GM12878 (cell line): ENCODE results near the gene LXN. TPM values are rescaled to one million over a fixed set of nuclear protein-coding genes. Genes with fewer than 3 reads are reported as not detected.

ENCODE experiments used
- ATAC-seq: fragments of 200-7000 bp; cut with Tn5 transposase; 3 replicates; pipeline ENCODE4 v1.9.1; 2020; ENCODE audit warnings: mild to moderate bottlenecking, moderate library complexity
- BruUV-seq: library from RNA; stranded (reverse); fragments of 400-500 nt; replicated peaks from 2 replicates; lab custom pipeline; 2021; lab: Mats Ljungman, UMichigan
- CTCF ChIA-PET: fragments of 300-600 bp; sonication (Branson Sonifier 250); formaldehyde crosslinking; extraction: SDS; loops from one replicate; lab custom pipeline; 2021; ENCODE audit warnings: inconsistent platforms; lab: Yijun Ruan, JAX
- POLR2A ChIA-PET: fragments of 350-600 bp; formaldehyde crosslinking; extraction: SDS; loops from one replicate; lab custom pipeline; 2021; ENCODE audit warnings: inconsistent platforms; lab: Charles Lee
- RAD21 ChIA-PET: fragments of 300-600 bp; sonication (Branson Sonifier 250); formaldehyde crosslinking; loops from one replicate; lab custom pipeline; 2023; ENCODE audit warnings: antibody characterized with exemption; ENCODE audit not compliant: unreplicated experiment; lab: Charles Lee
- SMC1A ChIA-PET: fragments of 300-600 bp; sonication (Branson Sonifier 250); formaldehyde crosslinking; loops from one replicate; lab custom pipeline; 2023; ENCODE audit not compliant: unreplicated experiment, uncharacterized antibody; lab: Charles Lee
- DNase-seq: peaks from one replicate; pipeline ENCODE4 v3.0.0-alpha.2; 2011; ENCODE audit warnings: low read depth, low spot score
- FAIRE-seq: peaks from 3 replicates; lab custom pipeline; 2011; peaks lifted over from hg19 to GRCh38; lab: Jason Lieb, UNC
- H2AFZ ChIP-seq: 2 replicates; pipeline ENCODE4 v1.6.0; 2011; ENCODE audit warnings: low read depth, low read length, control low read depth; ENCODE audit not compliant: control insufficient read depth
- H3K27ac ChIP-seq: 2 replicates; pipeline ENCODE4 v1.5.1; 2011; ENCODE audit warnings: control low read depth; ENCODE audit not compliant: control insufficient read depth, insufficient read depth
- H3K27me3 ChIP-seq, 2 experiments: replicated peaks in 1 of 2; 2 replicates each; pipeline versions ENCODE4 v1.6.0 to v1.6.1; 2011; ENCODE audit warnings: low read length in 1 of 2; ENCODE audit not compliant: control insufficient read depth in 2 of 2, insufficient read depth in 2 of 2
- H3K36me3 ChIP-seq, 2 experiments: 2 replicates each; pipeline ENCODE4 v1.5.1; 2011; ENCODE audit warnings: low read length in 1 of 2; ENCODE audit not compliant: control insufficient read depth in 2 of 2, insufficient read depth in 2 of 2
- H3K4me1 ChIP-seq: 2 replicates; pipeline ENCODE4 v1.6.1; 2011; ENCODE audit warnings: mild to moderate bottlenecking, low read length, moderate library complexity, mixed read lengths; ENCODE audit not compliant: control insufficient read depth, insufficient read depth
- H3K4me2 ChIP-seq: 2 replicates; pipeline ENCODE4 v1.6.0; 2011; ENCODE audit warnings: control low read depth; ENCODE audit not compliant: control insufficient read depth, insufficient read depth
- H3K4me3 ChIP-seq: fragments of 200-600 bp; sonication (generic); 2 replicates; pipeline ENCODE4 v1.5.1; 2016
- H3K79me2 ChIP-seq: 2 replicates; pipeline ENCODE4 v1.6.0; 2011; ENCODE audit warnings: low read length; ENCODE audit not compliant: control insufficient read depth, insufficient read depth
- H3K9ac ChIP-seq: 2 replicates; pipeline ENCODE4 v1.8.0; 2011; ENCODE audit warnings: low read length, control low read depth, mixed read lengths; ENCODE audit not compliant: control insufficient read depth, insufficient read depth
- H3K9me3 ChIP-seq: replicated peaks from 3 replicates; pipeline ENCODE4 v1.5.1; 2011; ENCODE audit warnings: mild to moderate bottlenecking, low read length; ENCODE audit not compliant: control insufficient read depth, insufficient read depth
- H4K20me1 ChIP-seq: 2 replicates; pipeline ENCODE4 v1.6.0; 2011; ENCODE audit not compliant: control insufficient read depth, insufficient read depth
- BACH1 ChIP-seq: fragments of 450-650 bp; IDR thresholded peaks from 2 replicates; pipeline ENCODE4 v1.6.1; 2017; ENCODE audit warnings: mild to moderate bottlenecking, borderline replicate concordance
- CBX3 ChIP-seq: fragments of 200-600 bp; sonication (generic); IDR thresholded peaks from 2 replicates; pipeline ENCODE4 v1.6.1; 2016; ENCODE audit warnings: low read depth, borderline replicate concordance
- HCFC1 ChIP-seq: fragments of 150-350 bp; IDR thresholded peaks from 2 replicates; pipeline ENCODE4 v1.6.1; 2014; ENCODE audit warnings: low read length
- NFXL1 ChIP-seq: fragments of 450-650 bp; IDR thresholded peaks from 2 replicates; pipeline ENCODE4 v1.6.1; 2017; ENCODE audit warnings: antibody characterized with exemption, mild to moderate bottlenecking, borderline replicate concordance
- NFYB ChIP-seq: IDR thresholded peaks from 2 replicates; pipeline ENCODE4 v1.6.1; 2011; ENCODE audit warnings: low read depth, mild to moderate bottlenecking, low read length, improper control_type of control experiment, moderate library complexity; ENCODE audit not compliant: insufficient read depth
- NR2C2 ChIP-seq: IDR thresholded peaks from 2 replicates; pipeline ENCODE4 v1.6.1; 2011; ENCODE audit warnings: borderline replicate concordance, low read depth; ENCODE audit not compliant: control insufficient read depth, insufficient read length
- PML ChIP-seq: IDR thresholded peaks from 2 replicates; pipeline ENCODE4 v1.6.1; 2012; ENCODE audit warnings: low read length, inconsistent platforms
- RAD51 ChIP-seq: fragments of 450-650 bp; IDR thresholded peaks from 2 replicates; pipeline ENCODE4 v1.6.1; 2016; ENCODE audit warnings: moderate library complexity, mild to moderate bottlenecking, inconsistent platforms
- REST ChIP-seq: IDR thresholded peaks from 2 replicates; pipeline ENCODE4 v1.6.1; 2012; ENCODE audit warnings: mild to moderate bottlenecking, low read depth, low read length
- RUNX3 ChIP-seq: IDR thresholded peaks from 2 replicates; pipeline ENCODE4 v1.6.1; 2012; ENCODE audit warnings: low read length, inconsistent platforms
- ZBTB40 ChIP-seq: fragments of 450-650 bp; IDR thresholded peaks from 2 replicates; pipeline ENCODE4 v1.6.1; 2016; ENCODE audit warnings: mild to moderate bottlenecking, moderate library complexity, borderline replicate concordance
- ZNF217 ChIP-seq: fragments of 450-650 bp; IDR thresholded peaks from 2 replicates; pipeline ENCODE4 v1.6.1; 2017; ENCODE audit warnings: antibody characterized with exemption, mild to moderate bottlenecking
- WGBS: methylation state at CpG from one replicate; pipeline ENCODE4 v1.1.6; 2016; ENCODE audit warnings: low lambda C conversion rate; ENCODE audit not compliant: insufficient replicate concordance, insufficient coverage; ENCODE audit errors: missing lambda C conversion rate; 5-methylcytosine and 5-hydroxymethylcytosine counted together
- in situ Hi-C: fragments of 300-500 bp; cut with MboI; formaldehyde crosslinking; loops from 9 replicates; pipeline ENCODE4 v1.14.3; 2018; ENCODE audit warnings: mixed read lengths
- intact Hi-C: fragments of 100-400 bp; cut with micrococcal nuclease; formaldehyde crosslinking; loops from one replicate; pipeline ENCODE4 v1.14.2; 2022; ENCODE audit not compliant: unreplicated experiment
- polyA plus RNA-seq, 11 experiments: library from polyadenylated mRNA; depleted of rRNA in 4 of 11; unstranded in 6 of 11; stranded (reverse) in 5 of 11; fragments of >200 nt; fragmentation: Nextera tagmentation in 4 of 11; fragmentation: Illumina TruSeq in 1 of 11; extraction: Ambion mirVana in 4 of 11; extraction: Trizol in 1 of 11; gene quantifications; 1 replicate in 1 of 11; 2 replicates in 10 of 11; pipeline versions ENCODE4 v1.2.1 to v1.2.3, GENCODE V29; 2011 to 2016; ENCODE audit warnings: inconsistent platforms in 2 of 11, missing spikeins in 2 of 11, low read depth in 1 of 11
- total RNA-seq, 4 experiments: library from RNA; depleted of rRNA in 3 of 4; stranded (reverse); fragments of >200 nt in 3 of 4; fragmentation: Illumina TruSeq in 1 of 4; extraction: Trizol in 1 of 4; gene quantifications; 2 replicates each; pipeline versions ENCODE4 v1.2.1 to v1.2.3, GENCODE V29; 2013 to 2021
- TF ChIP-seq, protein P1 (sequence below): fragments of 450-650 bp; IDR thresholded peaks from 2 replicates; pipeline ENCODE4 v1.6.1; 2017; ENCODE audit warnings: mild to moderate bottlenecking, moderate library complexity

The LXN gene
- total and polyA plus RNA-seq, 10 of the 15 experiments (the other 5 are each of a cell fraction or from before 2014, with no cell fraction given), result 10.7 to 45.0 (median 20.4) TPM

DNA sequence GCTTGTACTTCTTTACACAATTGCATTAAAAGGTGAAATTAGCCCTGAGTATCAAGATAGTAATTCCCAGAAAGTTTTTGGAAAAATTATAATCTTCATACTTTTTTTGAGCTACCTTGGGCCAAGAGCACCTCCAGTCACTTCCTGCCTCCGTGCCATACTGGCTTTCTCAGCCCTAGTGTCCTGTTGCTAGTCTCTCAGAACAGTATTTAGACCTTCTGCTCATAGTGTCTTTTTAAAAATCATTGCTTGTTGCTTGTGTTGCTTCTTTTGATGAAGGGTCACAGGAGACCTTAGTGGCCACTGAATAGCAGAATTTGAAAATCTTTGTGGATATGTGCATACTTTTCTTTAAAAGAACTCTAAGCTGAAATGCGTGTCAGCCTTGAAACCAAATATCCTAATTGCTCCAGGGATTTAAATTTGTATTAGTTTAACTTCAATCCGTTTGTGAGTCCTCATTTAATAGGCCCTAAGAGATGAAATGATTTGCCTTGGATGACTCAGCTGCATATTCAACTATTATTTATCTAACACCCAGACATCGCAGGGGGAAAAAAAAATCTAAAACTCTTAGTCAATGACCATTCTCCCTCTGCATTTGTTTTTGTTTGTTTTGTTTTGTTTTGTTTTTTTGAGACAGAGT, 29.1 kb upstream of the LXN start:
- no peak overlapping the region for H3K27ac ChIP-seq
- CTCF ChIA-PET, result interaction anchor here (0.9 to 1.8 kb wide), 2 partner anchors 26 to 41 kb away, joined by 3 to 9 read pairs; no protein-coding TSS in a partner anchor
- intact Hi-C loops, result no loop called here
- H3K4me1 ChIP-seq, result no peaks in the 10 kb centered on the region
- POLR2A ChIA-PET, result no interaction called here
- no TSS peak for BruUV-seq
- 98% methylated on average over 4 of the region's 4 CpGs for WGBS
- H3K4me3 ChIP-seq, result no peak overlapping the region
- no peak overlapping the region for H2AFZ ChIP-seq
- no peaks in the 10 kb centered on the region for H3K36me3 ChIP-seq
- no peak overlapping the region for H3K4me2 ChIP-seq
- SMC1A ChIA-PET, result interaction anchor here (1.1 kb wide), 1 partner anchor 15 kb away, joined by 3 read pairs; no protein-coding TSS in a partner anchor
- in situ Hi-C loops, result no loop called here
- H3K27me3 ChIP-seq, result no peaks in the 10 kb centered on the region
- no peak for ATAC-seq
- H3K9me3 ChIP-seq, result no peaks in the 10 kb centered on the region
- no peaks in the 10 kb centered on the region for H3K79me2 ChIP-seq
- RAD21 ChIA-PET, result no interaction called here
- DNase-seq, result no peak
- no peaks in the 10 kb centered on the region for H4K20me1 ChIP-seq
- no peak for FAIRE-seq
- no peak overlapping the region for H3K9ac ChIP-seq
- TF ChIP-seq HCFC1 (no peak), RUNX3 (no peak), ZNF217 (no peak), RAD51 (no peak), CBX3 (no peak), NFXL1 (no peak), PML (no peak), BACH1 (no peak), NR2C2 (no peak), ZBTB40 (no peak), REST (no peak), NFYB (no peak)
- TF ChIP-seq, protein P1, sequence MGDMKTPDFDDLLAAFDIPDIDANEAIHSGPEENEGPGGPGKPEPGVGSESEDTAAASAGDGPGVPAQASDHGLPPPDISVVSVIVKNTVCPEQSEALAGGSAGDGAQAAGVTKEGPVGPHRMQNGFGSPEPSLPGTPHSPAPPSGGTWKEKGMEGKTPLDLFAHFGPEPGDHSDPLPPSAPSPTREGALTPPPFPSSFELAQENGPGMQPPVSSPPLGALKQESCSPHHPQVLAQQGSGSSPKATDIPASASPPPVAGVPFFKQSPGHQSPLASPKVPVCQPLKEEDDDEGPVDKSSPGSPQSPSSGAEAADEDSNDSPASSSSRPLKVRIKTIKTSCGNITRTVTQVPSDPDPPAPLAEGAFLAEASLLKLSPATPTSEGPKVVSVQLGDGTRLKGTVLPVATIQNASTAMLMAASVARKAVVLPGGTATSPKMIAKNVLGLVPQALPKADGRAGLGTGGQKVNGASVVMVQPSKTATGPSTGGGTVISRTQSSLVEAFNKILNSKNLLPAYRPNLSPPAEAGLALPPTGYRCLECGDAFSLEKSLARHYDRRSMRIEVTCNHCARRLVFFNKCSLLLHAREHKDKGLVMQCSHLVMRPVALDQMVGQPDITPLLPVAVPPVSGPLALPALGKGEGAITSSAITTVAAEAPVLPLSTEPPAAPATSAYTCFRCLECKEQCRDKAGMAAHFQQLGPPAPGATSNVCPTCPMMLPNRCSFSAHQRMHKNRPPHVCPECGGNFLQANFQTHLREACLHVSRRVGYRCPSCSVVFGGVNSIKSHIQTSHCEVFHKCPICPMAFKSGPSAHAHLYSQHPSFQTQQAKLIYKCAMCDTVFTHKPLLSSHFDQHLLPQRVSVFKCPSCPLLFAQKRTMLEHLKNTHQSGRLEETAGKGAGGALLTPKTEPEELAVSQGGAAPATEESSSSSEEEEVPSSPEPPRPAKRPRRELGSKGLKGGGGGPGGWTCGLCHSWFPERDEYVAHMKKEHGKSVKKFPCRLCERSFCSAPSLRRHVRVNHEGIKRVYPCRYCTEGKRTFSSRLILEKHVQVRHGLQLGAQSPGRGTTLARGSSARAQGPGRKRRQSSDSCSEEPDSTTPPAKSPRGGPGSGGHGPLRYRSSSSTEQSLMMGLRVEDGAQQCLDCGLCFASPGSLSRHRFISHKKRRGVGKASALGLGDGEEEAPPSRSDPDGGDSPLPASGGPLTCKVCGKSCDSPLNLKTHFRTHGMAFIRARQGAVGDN, result no peak
